K562 (cell line): ENCODE measurements around the gene EFNA2. TPM values are rescaled to one million over a fixed set of nuclear protein-coding genes. Genes with fewer than 3 reads are reported as not detected.
A peak's percentile ranks its signal among the peaks of the same experiment; 100 is the strongest.

Experiments used
- BCOR ChIP-seq: fragments of 450-650 bp; IDR thresholded peaks from 2 replicates; pipeline ENCODE4 v1.6.1; 2016
- CBFA2T3 ChIP-seq: fragments of 450-650 bp; IDR thresholded peaks from 2 replicates; pipeline ENCODE4 v1.6.1; 2017
- CBX1 ChIP-seq: sonication (generic); IDR thresholded peaks from 2 replicates; pipeline ENCODE4 v1.6.1; 2016; ENCODE audit warnings: antibody characterized with exemption, low read depth, mild to moderate bottlenecking
- CEBPB ChIP-seq: fragments of 450-650 bp; IDR thresholded peaks from 2 replicates; pipeline ENCODE4 v1.6.1; 2016; ENCODE audit warnings: missing genetic modification characterization, missing compliant biosample characterization
- FOXA3 ChIP-seq, 2 experiments: fragments of 450-650 bp in 1 of 2; sonication (generic) in 1 of 2; formaldehyde crosslinking; IDR thresholded peaks in 1 of 2; conservative IDR thresholded peaks in 1 of 2; 2 replicates each; pipeline versions ENCODE4 v1.4.0 to v1.8.0; 2020 to 2022; ENCODE audit warnings: mild to moderate bottlenecking in 2 of 2, missing genetic modification reagents in 1 of 2
- HIVEP1 ChIP-seq: fragments of 250-450 bp; sonication (Bioruptor Pico); IDR thresholded peaks from 2 replicates; pipeline ENCODE4 v1.4.0; 2020; ENCODE audit warnings: mild to moderate bottlenecking
- KAT2B ChIP-seq: IDR thresholded peaks from one replicate; pipeline ENCODE4 v1.6.1; 2012; ENCODE audit warnings: low read depth, mild to moderate bottlenecking, control low read depth, inconsistent platforms, low read length, moderate library complexity
- KDM1A ChIP-seq, 2 experiments: fragments of 450-650 bp; IDR thresholded peaks; 2 replicates each; pipeline ENCODE4 v1.6.1; 2016; ENCODE audit warnings: mild to moderate bottlenecking in 2 of 2
- NFE2L1 ChIP-seq: fragments of 450-650 bp; IDR thresholded peaks from 2 replicates; pipeline ENCODE4 v1.6.1; 2016; ENCODE audit warnings: missing genetic modification characterization, low read depth, mild to moderate bottlenecking, missing compliant biosample characterization, moderate library complexity, borderline replicate concordance
- NR2F6 ChIP-seq: fragments of 450-650 bp; formaldehyde crosslinking; IDR thresholded peaks from 2 replicates; pipeline ENCODE4 v1.4.0; 2020; ENCODE audit warnings: mild to moderate bottlenecking
- RBM25 ChIP-seq: fragments of 200-400 bp; formaldehyde crosslinking; IDR thresholded peaks from 2 replicates; pipeline ENCODE4 v1.6.1; 2018; ENCODE audit warnings: low read length, low read depth, moderate library complexity; ENCODE audit not compliant: severe bottlenecking
- RBM34 ChIP-seq: fragments of 200-400 bp; formaldehyde crosslinking; IDR thresholded peaks from 2 replicates; pipeline ENCODE4 v1.6.1; 2018; ENCODE audit warnings: low read length, borderline replicate concordance; ENCODE audit not compliant: insufficient read depth
- SNIP1 ChIP-seq: fragments of 450-650 bp; IDR thresholded peaks from 2 replicates; pipeline ENCODE4 v1.7.1; 2017; ENCODE audit warnings: low read depth, mild to moderate bottlenecking
- ZNF436 ChIP-seq: fragments of 250-450, 450-650 bp; sonication (Bioruptor Pico); formaldehyde crosslinking; IDR thresholded peaks from 2 replicates; pipeline ENCODE4 v1.7.0; 2020; ENCODE audit warnings: mild to moderate bottlenecking
- ZNF444 ChIP-seq: fragments of 250-450 bp; sonication (Bioruptor Pico); IDR thresholded peaks from 2 replicates; pipeline ENCODE4 v1.4.0; 2020; ENCODE audit warnings: mild to moderate bottlenecking, moderate library complexity
- polyA plus RNA-seq, 8 experiments: library from polyadenylated mRNA; depleted of rRNA in 4 of 8; stranded (reverse) in 5 of 8; unstranded in 3 of 8; fragments of >200 nt; fragmentation: Nextera tagmentation in 2 of 8; fragmentation: Illumina TruSeq in 1 of 8; extraction: Ambion mirVana in 2 of 8; extraction: Trizol in 1 of 8; gene quantifications; 2 replicates each; pipeline versions ENCODE4 v1.2.1 to v1.2.3, GENCODE V29; 2011 to 2014; ENCODE audit warnings: inconsistent platforms in 1 of 8, missing spikeins in 1 of 8
- total RNA-seq, 7 experiments: library from RNA; depleted of rRNA in 6 of 7; stranded (reverse); fragments of >200 nt in 6 of 7; fragmentation: Illumina TruSeq in 2 of 7; extraction: Trizol in 2 of 7; gene quantifications; 2 replicates each; pipeline versions ENCODE4 v1.2.1 to v1.2.3, GENCODE V29; 2011 to 2021; ENCODE audit warnings: low replicate concordance in 1 of 7

Gene EFNA2
- total and polyA plus RNA-seq, 9 of the 15 experiments (the other 6 are each of a cell fraction or from before 2014, with no cell fraction given): 0.11 to 0.44 (median 0.15) TPM; not detected in 6

DNA sequence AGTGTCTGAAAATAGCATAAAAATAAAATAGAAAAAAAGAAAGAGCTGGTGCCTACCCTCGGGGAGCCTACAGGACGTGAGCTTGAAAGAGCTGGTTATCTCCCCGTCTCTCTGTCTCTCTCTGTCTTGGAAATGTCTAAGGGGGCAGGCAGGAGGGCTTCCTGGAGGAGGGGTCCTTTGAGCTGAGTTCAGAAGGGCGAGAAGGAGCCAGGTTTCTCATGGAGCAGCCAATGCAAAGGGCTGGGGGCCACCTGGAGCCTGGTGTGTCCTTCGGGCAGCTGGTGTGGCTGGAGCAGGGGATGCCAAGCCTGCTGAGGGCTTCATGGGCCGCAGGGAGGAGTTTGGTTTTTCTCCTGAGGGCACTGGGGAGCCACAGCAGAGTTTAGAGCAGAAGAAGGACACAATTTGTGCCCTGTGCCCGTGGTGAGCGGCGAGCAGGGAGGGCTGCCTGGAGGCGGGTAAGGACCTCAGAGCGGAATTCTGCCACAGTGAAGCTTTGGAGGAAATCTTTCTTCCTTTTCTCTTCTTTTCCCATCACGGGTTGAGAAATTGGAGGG lies 38.7 kb downstream of the EFNA2 start (continued):
- TF ChIP-seq FOXA3 (CRISPR knock-in tag; conservative IDR thresholded peaks at IDR 0.05 in 1 of 2, IDR thresholded peaks at IDR 0.05 in 1 of 2) (0 out of 4 replicates have a peak, but pooled peaks of 1 of the 2 experiments have one; percentile 22), ZNF436 (peak; percentile 71; the same call in 1 of the 2 replicates), CBFA2T3 (no peak), SNIP1 (no peak), ZNF444 (CRISPR knock-in tag) (no peak), KDM1A (IDR thresholded peaks at IDR 0.05) (peak; percentile 17 to 60; a peak in 1 of 4 replicates), HIVEP1 (CRISPR knock-in tag) (no peak), KAT2B (no peak), BCOR (peak; percentile 85), RBM25 (peak; percentile 17), NR2F6 (CRISPR knock-in tag) (no peak), CEBPB (tag) (no peak), RBM34 (no peak), NFE2L1 (no peak), CBX1 (0 out of 2 replicates have a peak, but pooled peaks have one; percentile 31)
